GM21737 (cell line): ENCODE data around the gene KCNN4.
A peak's percentile ranks its signal among the peaks of the same experiment; 100 is the strongest.
"Not testable (repeated sequence)": the region's sequence is repeated elsewhere in the genome, so short reads cannot be mapped to it uniquely, and the experiment has no call there.

ENCODE experiments used
- ATAC-seq: cut with Tn5 transposase; IDR thresholded peaks from one replicate; pipeline ENCODE4 v1.9.1; 2021; ENCODE audit warnings: mild to moderate bottlenecking, moderate library complexity; ENCODE audit not compliant: unreplicated experiment

Gene KCNN4

GRCh38 chr19:43775299-43775890 lies 5.4 kb downstream of the KCNN4 start:
- ATAC-seq: no peak

GRCh38 chr19:43774940-43775258 lies 5.9 kb downstream of the KCNN4 start:
- ATAC-seq: not testable (repeated sequence)

GRCh38 chr19:43774103-43774939 lies 6.5 kb downstream of the KCNN4 start:
- ATAC-seq: no peak

- no peak for ATAC-seq
These were observed 7.1 kb downstream of the KCNN4 start for GRCh38 chr19:43773725-43774102.

- ATAC-seq: no peak
These were observed 11.5 kb downstream of the KCNN4 start for GRCh38 chr19:43769256-43769655.

GRCh38 chr19:43768273-43769050 lies 12.3 kb downstream of the KCNN4 start:
- ATAC-seq: no peak

GRCh38 chr19:43767818-43768217 lies 13.0 kb downstream of the KCNN4 start:
- ATAC-seq: no peak

- ATAC-seq: no peak
These were observed 13.5 kb downstream of the KCNN4 start for GRCh38 chr19:43767316-43767715.

- no peak for ATAC-seq
These were observed 14.1 kb downstream of the KCNN4 start for GRCh38 chr19:43766755-43767043.

GRCh38 chr19:43765109-43765876 lies 15.5 kb downstream of the KCNN4 start:
- peak; percentile 65 for ATAC-seq

- not testable (repeated sequence) for ATAC-seq
These were observed 16.1 kb downstream of the KCNN4 start for GRCh38 chr19:43764684-43765083.

- ATAC-seq: no peak
These were observed 17.3 kb downstream of the KCNN4 start for GRCh38 chr19:43763473-43763939.

- no peak for ATAC-seq
These were observed 18.0 kb downstream of the KCNN4 start for GRCh38 chr19:43762814-43763213.

GRCh38 chr19:43760941-43761340 lies 19.8 kb downstream of the KCNN4 start:
- no peak for ATAC-seq

GRCh38 chr19:43759515-43759914 lies 21.3 kb downstream of the KCNN4 start:
- ATAC-seq: no peak

GRCh38 chr19:43755256-43755801 lies 25.4 kb downstream of the KCNN4 start:
- peak; percentile 22 for ATAC-seq

- ATAC-seq: peak; percentile 60
These were observed 26.1 kb downstream of the KCNN4 start, which contains the start of gene SMG9 for GRCh38 chr19:43754503-43755255. SMG9 (minus strand) TSS chr19:43754962; CDS start chr19:43750741, 4,221 bp downstream.

- ATAC-seq: no peak
These were observed 26.6 kb downstream of the KCNN4 start for GRCh38 chr19:43754253-43754502.

- no peak for ATAC-seq
These were observed 28.4 kb downstream of the KCNN4 start for GRCh38 chr19:43752287-43752875.
